Measurements from ENCODE around the gene AP3B1.
"Not testable (repeated sequence)": the region's sequence is repeated elsewhere in the genome, so short reads cannot be mapped to it uniquely, and the experiment has no call there.

Gene AP3B1

DNA sequence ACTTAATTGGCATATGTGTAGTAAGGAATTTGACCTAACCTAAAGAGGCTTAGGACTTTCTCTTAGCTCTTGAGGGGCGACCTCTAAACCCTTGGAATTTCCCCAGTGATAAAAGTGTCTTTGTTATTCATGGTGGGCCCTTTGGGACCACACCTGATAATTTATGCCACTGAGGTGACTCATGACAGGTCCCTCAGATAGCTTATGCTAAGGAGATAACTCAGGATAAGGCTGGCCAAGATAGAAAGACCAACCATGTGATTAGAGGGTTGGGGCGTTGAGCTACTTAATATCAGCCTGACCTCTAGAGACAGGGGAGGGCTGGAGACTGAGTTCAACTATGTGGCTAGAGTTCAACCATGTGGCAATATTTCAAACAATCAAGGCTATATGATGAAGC is 218.1 kb downstream of the AP3B1 start:
- DNase-seq (ENCODE audit: low read depth in 1 of 2, low spot score in 1 of 2), result no peak

DNA sequence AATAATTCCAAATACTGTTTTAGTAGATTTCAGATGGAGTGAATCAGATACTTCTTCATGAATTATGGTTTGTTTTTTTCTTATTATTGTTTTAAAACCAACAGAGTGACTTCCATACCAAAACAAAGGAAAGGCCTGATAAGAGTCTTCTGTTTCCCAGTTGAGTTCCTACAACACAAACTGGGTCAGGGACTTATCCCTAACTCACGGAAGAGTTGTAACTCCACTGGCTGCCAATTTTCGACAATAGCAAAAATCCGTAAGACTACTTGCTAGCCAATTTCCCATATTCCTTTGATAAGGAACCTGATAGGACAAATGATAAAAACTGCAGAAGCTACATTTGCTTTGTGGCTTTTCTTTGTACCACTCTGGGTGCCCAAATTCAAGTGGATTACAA is 219.2 kb downstream of the AP3B1 start:
- no peak for DNase-seq (ENCODE audit: low read depth in 1 of 2, low spot score in 1 of 2)

DNA sequence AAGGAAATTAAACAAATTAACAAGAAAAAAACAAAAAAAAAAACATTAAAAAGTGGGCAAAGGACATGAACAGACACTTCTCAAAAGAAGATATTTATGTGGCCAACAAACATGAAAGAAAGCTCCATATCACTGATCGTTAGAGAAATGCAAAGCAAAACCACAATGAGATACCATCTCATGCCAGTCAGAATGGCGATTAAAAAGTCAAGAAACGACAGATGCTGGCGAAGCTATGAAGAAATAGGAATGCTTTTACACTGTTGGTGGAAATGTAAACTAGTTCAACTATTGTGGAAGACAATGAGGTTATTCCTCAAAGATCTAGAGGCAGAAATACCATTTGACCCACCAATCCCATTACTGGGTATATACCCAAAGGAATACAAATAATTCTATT is 223.8 kb downstream of the AP3B1 start:
- not testable (repeated sequence) for DNase-seq (ENCODE audit: low read depth in 1 of 2, low spot score in 1 of 2)

DNA sequence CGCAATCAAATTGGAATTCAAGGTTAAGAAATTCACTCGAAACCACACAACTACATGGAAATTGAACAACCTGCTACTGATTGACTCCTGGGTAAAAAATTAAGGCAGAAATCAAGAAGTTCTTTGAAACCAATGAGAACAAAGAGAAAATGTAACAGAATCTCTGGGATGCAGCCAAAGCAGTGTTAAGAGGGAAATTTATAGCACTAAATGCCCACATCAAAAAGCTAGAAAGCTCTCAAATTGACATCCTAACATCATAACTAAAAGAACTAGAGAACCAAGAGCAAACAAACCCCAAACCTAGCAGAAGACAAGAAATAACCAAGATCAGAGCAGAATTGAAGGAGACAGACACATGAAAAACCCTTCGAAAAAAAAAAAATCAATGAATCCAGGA is 226.9 kb downstream of the AP3B1 start:
- DNase-seq (ENCODE audit: low read depth in 1 of 2, low spot score in 1 of 2), result not testable (repeated sequence)

DNA sequence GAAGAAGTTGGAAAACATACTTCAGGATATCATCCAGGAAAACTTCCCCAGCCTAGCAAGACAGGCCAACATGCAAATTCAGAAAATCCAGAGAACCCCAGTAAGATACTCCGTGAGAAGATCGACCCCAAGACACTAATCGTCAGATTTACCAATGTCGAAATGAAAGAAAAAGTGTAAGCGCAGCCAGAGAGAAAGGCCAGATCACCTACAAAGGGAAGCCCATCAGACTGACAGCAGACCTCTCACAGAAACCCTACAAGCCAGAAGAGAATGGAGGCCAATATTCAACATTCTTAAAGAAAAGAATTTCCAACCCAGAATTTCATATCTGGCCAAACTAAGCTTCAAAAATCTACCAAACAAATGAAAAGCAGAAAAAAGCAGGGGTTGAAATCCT is 227.8 kb downstream of the AP3B1 start:
- not testable (repeated sequence) for DNase-seq (ENCODE audit: low read depth in 1 of 2, low spot score in 1 of 2)

DNA sequence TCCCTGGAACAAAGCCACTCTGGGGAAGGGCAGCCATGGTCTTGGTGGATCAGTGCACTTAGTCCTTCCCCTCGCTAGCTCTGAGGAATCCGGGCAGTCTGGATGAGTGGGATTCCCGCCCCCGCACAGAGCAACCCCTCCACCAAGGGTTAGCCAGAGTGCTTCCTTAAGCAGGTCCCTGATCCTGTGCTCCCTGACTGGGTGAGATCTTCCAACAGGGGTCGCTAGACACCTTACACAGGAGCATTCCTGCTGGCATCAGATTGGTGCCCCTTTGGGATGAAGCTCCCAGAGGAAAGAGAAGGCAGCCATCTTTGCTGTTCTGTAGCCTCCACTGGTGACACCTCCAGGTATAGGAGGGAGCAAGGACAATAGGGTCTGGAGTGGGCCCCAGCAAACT is 228.8 kb downstream of the AP3B1 start:
- no peak for DNase-seq (ENCODE audit: low read depth in 1 of 2, low spot score in 1 of 2)

DNA sequence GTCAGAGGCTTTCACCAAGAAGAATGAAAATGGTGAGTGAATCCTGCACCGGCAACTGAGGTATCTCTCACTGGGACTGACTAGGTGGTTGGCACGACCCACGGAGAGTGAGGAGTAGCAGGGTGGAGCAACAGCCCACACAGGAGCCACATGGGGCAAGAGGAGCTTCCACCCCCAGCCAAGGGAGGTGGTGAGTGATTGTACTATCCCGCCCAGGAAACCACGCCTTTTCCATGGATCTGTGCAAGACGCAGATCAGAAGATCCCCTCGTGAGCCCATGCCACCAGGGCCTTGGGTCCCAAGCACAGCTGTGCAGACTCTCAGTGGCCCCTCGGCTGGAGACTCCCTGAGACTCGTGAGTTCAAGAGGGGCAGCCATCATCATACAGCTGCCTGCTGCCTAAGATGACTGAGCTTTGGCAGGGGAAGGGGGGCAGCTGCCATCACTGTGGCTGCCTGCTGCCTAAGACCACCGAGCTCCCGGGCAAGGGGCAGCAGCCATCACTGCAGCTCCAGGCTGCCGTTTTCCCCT is 229.5 kb downstream of the AP3B1 start:
- DNase-seq (ENCODE audit: low read depth in 1 of 2, low spot score in 1 of 2), result no peak

DNA sequence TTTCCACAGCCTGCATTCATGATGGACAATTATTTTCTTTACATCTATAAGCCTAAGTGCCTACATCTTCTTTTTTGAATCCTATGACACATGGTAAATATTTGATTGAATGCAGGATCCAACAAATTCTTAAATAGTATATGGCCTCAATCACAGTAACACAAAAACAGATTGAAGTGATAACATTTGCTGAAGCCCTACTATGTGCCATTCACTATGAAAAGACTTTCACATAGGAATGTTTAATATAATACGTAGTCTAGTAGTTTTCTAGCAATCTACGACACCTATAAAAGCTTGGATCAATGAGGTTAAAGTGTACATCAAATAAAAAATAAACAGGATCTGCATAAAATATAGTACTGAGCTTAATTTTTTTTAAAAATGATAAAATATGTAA is 231.0 kb downstream of the AP3B1 start:
- no peak for DNase-seq (ENCODE audit: low read depth in 1 of 2, low spot score in 1 of 2)

DNA sequence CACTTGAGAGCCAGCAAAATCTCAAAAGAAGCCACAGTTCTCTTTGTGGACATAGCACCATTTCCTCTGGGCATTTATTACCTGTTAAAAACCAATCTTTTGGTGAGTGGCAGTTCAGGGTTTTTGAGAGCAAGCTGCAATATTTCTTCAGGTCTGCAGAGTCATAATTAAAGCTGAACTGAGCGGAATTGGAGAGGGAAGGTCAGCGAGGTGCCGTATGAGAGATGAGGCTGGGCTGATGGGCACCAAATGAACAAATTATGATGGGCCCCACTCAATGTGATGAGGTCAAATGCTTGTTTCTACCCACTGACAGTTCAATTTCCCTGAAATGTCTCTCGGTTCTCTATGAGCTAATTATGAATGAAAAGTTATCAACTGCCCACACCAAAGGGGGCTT is 231.9 kb downstream of the AP3B1 start:
- no peak for DNase-seq (ENCODE audit: low read depth in 1 of 2, low spot score in 1 of 2)

DNA sequence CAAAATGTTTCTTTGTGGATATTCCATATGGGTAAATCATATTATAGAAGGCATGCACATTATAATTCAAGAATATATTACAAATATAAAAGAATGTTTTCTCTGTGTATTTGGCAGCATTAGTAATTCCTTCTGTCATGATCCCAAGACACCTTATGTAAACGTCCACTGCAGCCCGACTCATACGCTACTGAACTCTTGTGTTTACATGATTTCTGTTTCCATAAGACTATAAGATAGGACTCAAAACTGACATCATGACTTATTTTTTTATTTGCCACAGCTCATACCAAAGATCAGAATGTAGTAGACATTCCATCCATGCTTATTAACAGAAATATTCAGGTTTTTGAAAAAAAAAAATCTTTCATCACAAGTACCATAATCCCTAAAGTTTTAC is 234.1 kb downstream of the AP3B1 start:
- no peak for DNase-seq (ENCODE audit: low read depth in 1 of 2, low spot score in 1 of 2)

DNA sequence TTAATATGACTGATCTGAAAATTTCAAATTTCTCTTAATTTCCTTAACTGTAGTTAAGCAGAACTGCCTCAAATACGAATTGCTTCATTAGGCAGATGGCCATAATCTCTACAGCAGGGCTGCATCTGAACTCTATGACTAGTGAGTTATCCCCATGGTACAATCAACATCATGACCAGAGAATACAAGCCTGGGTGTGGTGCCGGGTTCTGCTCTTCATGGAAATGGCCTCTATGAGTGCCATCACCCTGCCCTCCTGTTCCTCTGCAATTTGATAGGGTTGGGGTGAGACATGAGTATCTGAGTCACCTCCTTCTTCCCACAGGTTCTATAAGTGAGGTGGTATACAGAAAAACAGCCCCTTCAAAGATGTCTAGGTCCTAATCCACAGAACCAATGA is 235.9 kb downstream of the AP3B1 start:
- no peak for DNase-seq (ENCODE audit: low read depth in 1 of 2, low spot score in 1 of 2)

DNA sequence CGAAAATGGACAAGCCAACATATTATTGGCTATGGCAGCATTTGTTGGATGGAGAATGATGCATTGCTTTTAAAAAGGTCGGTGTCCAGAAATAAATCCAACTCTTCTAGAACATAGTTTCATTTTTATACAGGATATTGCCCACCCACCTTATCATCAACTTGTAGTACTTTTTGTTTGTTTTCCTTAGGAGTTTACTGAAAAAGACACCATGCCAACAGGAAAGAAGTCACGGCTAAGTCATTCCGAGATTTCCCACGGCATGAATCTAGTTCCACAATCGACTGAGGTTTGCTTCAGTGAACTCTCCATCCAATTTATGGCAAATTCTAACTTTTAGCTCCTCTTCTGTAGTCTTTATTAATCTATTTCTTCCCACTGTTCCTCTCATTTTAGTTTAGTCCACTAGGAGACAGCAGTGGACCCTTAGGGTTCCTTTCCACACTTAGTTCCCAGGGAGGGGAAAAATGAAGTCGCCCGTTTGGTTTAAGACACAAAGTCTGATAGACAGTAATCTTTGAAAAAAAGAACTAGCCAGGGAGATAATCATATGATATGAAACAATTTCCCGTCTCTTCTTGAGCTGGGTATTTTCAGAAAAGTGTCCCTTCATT is 237.5 kb downstream of the AP3B1 start:
- no peak for DNase-seq (ENCODE audit: low read depth in 1 of 2, low spot score in 1 of 2)

DNA sequence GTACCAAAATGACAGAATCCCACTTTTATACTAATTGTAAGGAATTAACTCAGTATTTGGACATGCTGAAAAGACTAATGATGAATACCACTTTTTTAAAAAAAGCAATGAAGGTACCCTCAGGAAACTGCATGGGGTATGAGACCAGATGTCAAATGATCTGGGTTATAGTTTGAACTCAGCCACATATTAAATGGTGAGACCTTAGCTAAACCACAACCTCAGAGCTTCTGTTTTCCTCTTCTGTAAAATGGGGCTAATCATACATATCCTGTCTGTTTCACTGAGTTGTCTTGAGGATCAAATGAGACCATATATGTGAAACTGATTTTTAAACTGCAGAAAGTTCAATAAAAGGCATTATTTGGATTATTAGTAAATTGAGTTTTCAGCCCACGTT is 238.4 kb downstream of the AP3B1 start:
- DNase-seq (ENCODE audit: low read depth in 1 of 2, low spot score in 1 of 2), result no peak

DNA sequence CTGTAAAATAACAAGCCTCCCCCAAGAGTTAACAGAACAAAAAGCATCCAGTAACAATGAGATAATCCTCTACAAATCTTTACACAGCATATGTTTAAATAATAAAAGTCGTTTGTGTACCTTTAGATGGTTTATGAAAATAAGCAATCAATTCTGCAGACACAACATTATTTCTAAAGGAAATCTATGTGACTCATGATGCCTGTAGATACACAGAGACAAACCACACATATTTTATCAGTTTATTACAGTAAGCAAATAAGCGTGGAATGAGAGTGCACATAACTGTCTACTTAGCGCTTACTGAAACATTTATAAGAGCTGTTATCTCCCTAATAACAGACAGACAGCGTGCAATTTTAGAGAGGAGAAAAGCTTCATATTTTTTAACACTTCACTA is 243.6 kb downstream of the AP3B1 start:
- no peak for DNase-seq (ENCODE audit: low read depth in 1 of 2, low spot score in 1 of 2)

DNA sequence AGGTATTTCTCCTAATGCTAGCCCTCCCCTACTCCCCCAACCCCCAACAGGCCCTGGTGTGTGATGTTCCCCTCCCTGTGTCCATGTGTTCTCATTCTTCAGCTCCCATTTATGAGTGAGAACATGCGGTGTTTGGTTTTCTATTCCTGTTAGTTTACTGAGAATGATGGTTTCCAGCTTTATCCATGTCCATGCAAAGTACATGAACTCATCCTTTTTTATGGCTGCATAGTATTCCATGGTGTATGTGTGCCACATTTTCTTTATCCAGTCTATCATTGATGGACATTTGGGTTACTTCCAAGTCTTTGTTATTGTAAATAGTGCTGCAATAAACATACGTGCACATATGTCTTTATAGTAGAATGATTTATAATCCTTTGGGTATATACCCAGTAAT is 247.7 kb downstream of the AP3B1 start:
- DNase-seq (ENCODE audit: low read depth in 1 of 2, low spot score in 1 of 2), result not testable (repeated sequence)

DNA sequence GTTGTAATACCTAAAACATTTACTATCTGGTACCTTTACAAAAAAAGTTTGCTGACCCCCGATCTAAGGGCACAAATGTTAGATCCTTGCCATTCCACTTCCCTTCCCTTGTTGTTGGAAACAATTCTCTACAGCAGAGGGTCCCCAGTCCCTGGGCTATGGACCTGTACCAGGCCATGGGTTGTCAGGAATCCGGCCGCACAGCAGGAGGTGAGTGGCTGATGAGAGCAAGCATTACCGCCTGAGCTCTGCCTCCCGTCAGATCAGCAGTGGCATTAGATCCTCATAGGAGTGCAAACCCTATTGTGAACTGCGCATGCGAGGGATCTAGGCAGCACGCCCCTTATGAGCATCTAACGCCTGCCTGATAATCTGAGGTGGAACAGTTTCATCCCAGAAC is 248.5 kb downstream of the AP3B1 start:
- DNase-seq (ENCODE audit: low read depth in 1 of 2, low spot score in 1 of 2), result no peak

DNA sequence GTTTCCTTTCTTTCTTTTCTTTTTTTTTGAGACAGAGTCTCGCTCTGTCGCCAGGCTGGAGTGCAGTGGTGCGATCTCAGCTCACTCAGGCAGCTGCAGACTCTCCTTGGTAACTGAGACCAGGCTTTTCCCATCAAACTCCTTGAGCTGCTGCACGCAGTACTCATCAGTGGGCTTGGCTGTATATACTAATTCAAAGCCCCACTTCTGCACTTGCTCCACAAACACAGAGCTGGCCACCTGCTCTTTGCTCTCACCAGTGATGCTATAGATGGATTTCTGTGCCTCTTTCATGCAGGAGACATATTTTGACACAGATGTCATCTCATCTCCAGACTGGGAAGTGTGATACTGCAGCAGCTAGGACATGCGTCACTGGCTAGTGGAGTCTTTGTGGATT is 252.7 kb downstream of the AP3B1 start:
- DNase-seq (ENCODE audit: low read depth in 1 of 2, low spot score in 1 of 2), result no peak

DNA sequence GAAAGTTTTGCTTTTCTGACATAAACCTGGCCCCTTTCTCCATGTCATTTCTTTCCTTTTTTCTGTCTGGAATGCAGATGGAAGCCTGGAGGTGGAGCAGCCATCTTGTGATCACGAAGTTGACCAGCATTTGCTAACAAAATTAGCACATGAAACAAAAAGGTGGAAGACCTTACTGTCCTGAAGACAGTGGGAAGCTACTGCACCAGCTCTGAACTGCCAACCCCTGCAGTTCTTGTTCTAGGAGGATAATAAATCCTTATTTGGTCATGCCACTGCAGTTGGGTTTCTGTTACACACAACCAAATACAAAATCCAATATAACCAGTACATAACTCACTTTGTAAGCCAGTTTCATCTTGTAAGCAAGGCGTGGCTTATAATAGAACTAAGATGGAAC is 269.0 kb downstream of the AP3B1 start:
- no peak for DNase-seq (ENCODE audit: low read depth in 1 of 2, low spot score in 1 of 2)

DNA sequence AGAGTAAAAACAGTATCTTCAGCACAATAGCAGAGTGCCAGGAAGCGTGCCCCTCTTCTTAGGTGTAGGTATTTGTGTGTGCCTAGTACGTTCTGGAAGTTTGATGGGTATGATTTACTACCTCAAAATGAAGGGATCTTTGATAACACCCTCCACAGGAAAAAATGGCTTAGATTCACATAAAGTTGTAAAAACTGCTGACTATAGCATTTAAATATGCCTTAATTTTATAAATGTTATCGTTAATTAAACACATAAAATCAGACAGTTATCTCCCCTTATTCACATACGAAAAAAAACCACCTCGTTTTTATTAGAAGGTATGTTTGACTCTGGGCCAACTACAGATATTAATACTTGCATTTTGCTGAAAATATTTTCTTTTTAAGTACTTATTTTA is 274.8 kb downstream of the AP3B1 start:
- DNase-seq (ENCODE audit: low read depth in 1 of 2, low spot score in 1 of 2), result no peak

DNA sequence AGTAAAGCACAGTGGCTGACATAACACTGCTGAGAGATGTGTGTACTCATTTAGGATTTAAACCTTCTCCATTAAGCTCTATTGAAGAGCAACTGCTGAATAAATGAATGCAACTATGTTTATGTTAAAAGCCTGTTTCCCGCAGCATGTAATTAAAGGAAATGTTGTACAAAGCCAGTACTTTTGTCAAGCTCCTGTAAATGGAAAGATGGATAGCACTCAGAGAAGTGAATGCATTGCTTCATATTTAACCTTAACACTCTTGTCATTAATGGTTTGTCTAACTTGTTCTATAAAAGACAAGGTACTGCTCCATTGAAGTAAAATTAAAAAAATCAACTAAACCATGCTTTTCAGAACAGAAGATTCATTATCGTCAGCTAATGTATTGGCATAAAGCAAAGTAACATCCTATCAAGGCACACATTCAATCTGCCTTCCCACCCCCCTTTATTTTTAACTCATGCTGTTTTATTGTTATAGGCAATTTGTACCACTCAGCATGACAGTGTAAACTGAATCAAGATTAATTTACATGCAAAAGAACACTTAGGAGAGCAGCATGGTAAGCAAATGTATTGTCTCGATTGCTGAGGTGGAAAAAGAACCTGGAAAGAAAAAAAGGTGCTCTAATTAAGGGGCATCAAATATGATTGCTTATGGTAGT is 277.5 kb downstream of the AP3B1 start:
- no peak for DNase-seq (ENCODE audit: low read depth in 1 of 2, low spot score in 1 of 2)

DNA sequence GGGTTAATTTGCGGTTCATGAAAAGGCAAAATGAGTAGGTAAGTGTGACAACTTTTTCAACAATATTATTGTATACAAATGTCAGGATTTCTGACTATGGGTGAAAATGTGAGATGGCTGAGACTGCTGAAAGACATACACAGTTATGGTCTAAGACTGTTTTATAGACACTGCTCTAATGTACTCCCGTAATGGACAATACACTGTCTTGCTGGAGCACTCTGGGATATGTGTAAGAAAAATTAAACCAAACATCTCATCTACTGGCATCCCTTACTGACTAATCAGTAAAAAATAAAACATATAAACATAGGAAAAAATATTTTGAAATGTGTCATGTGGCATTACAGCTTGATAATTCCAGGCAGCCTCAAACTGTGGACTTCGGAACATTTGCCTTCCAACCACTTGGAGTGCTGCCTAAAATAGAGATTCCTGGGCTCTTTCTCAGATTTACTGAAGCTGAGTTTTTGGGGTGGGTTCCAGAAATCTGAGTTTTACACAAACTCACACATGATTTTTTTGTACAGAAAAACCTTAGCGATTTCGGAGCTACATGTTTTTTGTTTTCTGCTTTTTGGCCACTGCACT is 284.5 kb downstream of the AP3B1 start:
- no peak for DNase-seq (ENCODE audit: low read depth in 1 of 2, low spot score in 1 of 2)

DNA sequence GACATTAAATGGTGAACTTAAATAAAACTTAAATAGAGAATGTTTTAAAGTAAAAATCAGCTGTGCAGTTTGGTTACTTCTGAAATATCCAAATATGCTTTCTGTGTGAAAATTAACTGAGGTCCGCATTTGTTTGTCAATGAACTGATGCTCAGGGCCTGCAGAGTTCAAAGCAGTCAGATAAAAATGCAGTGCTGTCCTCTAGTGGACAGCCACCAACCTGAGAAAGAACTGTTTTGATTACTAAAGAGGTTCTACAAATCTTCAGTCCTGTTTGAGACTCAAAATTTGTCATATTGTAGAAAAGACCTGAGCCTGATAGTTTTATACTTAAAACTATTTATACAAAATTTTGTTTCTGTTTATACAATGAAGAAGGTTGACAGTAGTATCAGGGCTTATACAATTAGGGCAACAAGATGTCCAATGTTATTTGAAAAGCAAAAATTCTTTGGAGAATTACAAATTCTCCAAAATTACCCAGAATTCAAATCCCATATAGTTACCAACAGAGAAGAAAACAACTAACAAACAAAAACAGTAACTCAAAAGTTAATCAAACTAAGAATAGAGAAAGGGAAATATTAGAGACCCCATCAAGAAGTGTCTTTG is 286.0 kb downstream of the AP3B1 start:
- no peak for DNase-seq (ENCODE audit: low read depth in 1 of 2, low spot score in 1 of 2)
